Choroid plexus epithelial cell (primary cell): Measurements from ENCODE around the gene NPAS4.
A peak's percentile ranks its signal among the peaks of the same experiment; 100 is the strongest.

Experiments used
- DNase-seq: peaks from one replicate; pipeline ENCODE4 v3.0.0-alpha.2; 2010; ENCODE audit warnings: low read depth
- H3K4me3 ChIP-seq: 2 replicates; pipeline ENCODE4 v1.5.1; 2011; ENCODE audit warnings: low read depth, mild to moderate bottlenecking, control low read depth, low read length, moderate library complexity
- CTCF ChIP-seq: conservative IDR thresholded peaks from 2 replicates; pipeline ENCODE4 v1.5.1; 2011; ENCODE audit warnings: low read depth, mild to moderate bottlenecking, control low read depth, inconsistent platforms, low read length, moderate library complexity

The NPAS4 gene

GRCh38 chr11:66388780-66389386 is 32.0 kb upstream of the NPAS4 start:
- H3K4me3 ChIP-seq = no peak overlapping the region
- peak; percentile 93 for TF ChIP-seq CTCF
- DNase-seq = peak; percentile 90

- no peak for DNase-seq
- H3K4me3 ChIP-seq = no peak overlapping the region
- TF ChIP-seq CTCF = no peak
Measured at GRCh38 chr11:66391322-66391721, 29.5 kb upstream of the NPAS4 start.

- no peak for TF ChIP-seq CTCF
- no peak for DNase-seq
- no peak overlapping the region for H3K4me3 ChIP-seq
Measured at GRCh38 chr11:66393954-66394353, 26.9 kb upstream of the NPAS4 start.

- DNase-seq = no peak
- H3K4me3 ChIP-seq = no peak overlapping the region
- TF ChIP-seq CTCF = no peak
Measured at GRCh38 chr11:66407651-66408050, 13.2 kb upstream of the NPAS4 start.

DNA sequence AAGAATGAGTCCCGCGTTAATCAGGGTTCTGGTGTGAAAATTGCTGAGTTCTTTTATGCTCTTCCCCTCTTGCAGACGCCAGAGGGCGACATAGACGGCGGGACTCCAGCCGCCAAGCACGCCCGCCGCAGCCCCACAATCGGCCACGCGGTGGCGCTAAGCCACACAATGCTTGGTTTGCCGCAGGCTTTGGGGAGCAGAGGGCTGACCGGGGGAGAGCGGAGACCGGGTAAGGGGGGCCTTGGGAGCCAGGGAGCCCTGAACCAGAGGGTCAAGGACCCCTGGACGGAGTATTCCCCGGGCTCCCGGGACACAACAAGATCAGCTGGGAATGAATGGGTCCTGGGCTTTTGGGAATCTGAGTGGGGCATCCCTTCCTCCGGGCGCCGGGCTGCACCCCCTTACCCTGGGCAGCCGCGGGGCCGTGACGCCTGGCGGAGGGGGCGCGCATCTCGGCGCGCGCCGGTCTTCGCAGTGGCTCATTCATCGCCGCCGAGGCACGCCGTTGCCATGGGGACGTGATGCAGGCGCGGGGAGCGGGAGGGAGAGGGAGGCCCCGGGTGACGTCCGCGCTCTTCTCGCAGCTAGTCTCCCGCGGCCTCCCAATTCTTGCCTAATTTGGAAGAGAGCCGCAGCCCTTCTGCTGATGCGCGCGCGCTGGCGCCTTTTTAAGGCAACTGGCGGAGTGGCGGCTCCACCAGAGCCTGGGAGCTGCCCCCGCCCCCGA is 12.2 kb upstream of the NPAS4 start:
- peak; percentile 98 for TF ChIP-seq CTCF
- peak; percentile 90 for DNase-seq
- peak overlapping the region; percentile 39 for H3K4me3 ChIP-seq

GRCh38 chr11:66409226-66409625 is 11.6 kb upstream of the NPAS4 start:
- no peak overlapping the region for H3K4me3 ChIP-seq
- TF ChIP-seq CTCF = no peak
- DNase-seq = no peak

DNA sequence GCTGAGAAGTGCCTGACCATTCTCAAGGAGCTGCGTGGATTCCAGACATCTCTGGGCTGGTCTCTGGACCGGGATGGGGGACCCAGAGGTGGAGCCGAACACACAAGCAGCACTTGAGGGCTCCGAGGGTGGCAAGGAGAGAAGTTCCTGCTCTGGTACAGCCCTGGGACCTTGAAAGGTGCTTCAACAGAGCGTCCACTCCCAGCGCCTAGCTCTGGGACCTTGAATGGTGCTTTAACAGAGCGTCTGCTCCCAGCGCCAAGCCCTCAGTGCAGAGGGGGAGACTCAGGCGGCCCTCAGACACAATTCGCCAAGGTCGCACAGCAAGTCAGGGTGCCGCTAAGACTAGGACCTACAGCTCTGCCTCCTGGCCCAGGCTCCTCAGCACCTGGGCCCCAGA is 10.6 kb upstream of the NPAS4 start:
- no peak overlapping the region for H3K4me3 ChIP-seq
- DNase-seq = no peak
- TF ChIP-seq CTCF = no peak
